ENCODE measurements around the gene HOXC13.

Gene HOXC13

GRCh38 chr12:53955036-53955775, 16.6 kb downstream of the HOXC13 start:
- DNase-seq, result no peak

GRCh38 chr12:53955776-53956250, 17.2 kb downstream of the HOXC13 start:
- no peak for DNase-seq

- no peak for DNase-seq
Measured at GRCh38 chr12:53956251-53956887, 17.7 kb downstream of the HOXC13 start.

GRCh38 chr12:53956914-53957536, 18.4 kb downstream of the HOXC13 start:
- no peak for DNase-seq

GRCh38 chr12:53958128-53958527, 19.5 kb downstream of the HOXC13 start:
- no peak for DNase-seq

GRCh38 chr12:53959314-53959713, 20.7 kb downstream of the HOXC13 start:
- DNase-seq, result no peak

- DNase-seq, result no peak
Measured at GRCh38 chr12:53960187-53961024, 21.8 kb downstream of the HOXC13 start.

- DNase-seq, result no peak
Measured at GRCh38 chr12:53961025-53961761, 22.6 kb downstream of the HOXC13 start.

- DNase-seq, result no peak
Measured at GRCh38 chr12:53963005-53963404, 24.4 kb downstream of the HOXC13 start.

GRCh38 chr12:53963434-53964314, 25.0 kb downstream of the HOXC13 start:
- DNase-seq, result no peak

- DNase-seq, result no peak
Measured at GRCh38 chr12:53964315-53964713, 25.7 kb downstream of the HOXC13 start.

- DNase-seq, result no peak
Measured at GRCh38 chr12:53965281-53966084, 26.9 kb downstream of the HOXC13 start.

GRCh38 chr12:53966085-53966384, 27.4 kb downstream of the HOXC13 start:
- DNase-seq, result no peak

- no peak for DNase-seq
Measured at GRCh38 chr12:53966385-53967133, 27.9 kb downstream of the HOXC13 start.

- no peak for DNase-seq
Measured at GRCh38 chr12:53967421-53967925, 28.8 kb downstream of the HOXC13 start.

GRCh38 chr12:53968214-53969127, 29.8 kb downstream of the HOXC13 start:
- DNase-seq, result no peak

GRCh38 chr12:53969588-53970259, 31.1 kb downstream of the HOXC13 start:
- DNase-seq, result no peak

GRCh38 chr12:53970451-53970850, 31.8 kb downstream of the HOXC13 start:
- DNase-seq, result no peak

All from NCI-H1436 treated with DMSO at 0.1 percent for 48 hours (cell line).